ENCODE data around the gene TIMM50.

GRCh38 chr19:39434123-39435076 lies 46.2 kb upstream of the TIMM50 start:
- TF ChIP-seq YY1 (IDR thresholded peaks at IDR 0.05; ENCODE audit: low read depth): no peak
- TF ChIP-seq POLR2AphosphoS5 (IDR thresholded peaks at IDR 0.05; ENCODE audit: low read depth, low read length): no peak; the same call in 1 of the 2 replicates
- TF ChIP-seq CTCF (IDR thresholded peaks at IDR 0.05): no peak
- no peak for TF ChIP-seq JUND (IDR thresholded peaks at IDR 0.05)
